ENCODE measurements around the gene NLGN1. TPM values are rescaled to one million over a fixed set of nuclear protein-coding genes. Genes with fewer than 3 reads are reported as not detected.

The NLGN1 gene
- polyA plus RNA-seq, 4 donors, result 0.92 to 1.8 TPM; not detected in 2

- peaks cover 0 to 47% (median 2%) of the 10 kb centered on the region in 3 donors for H3K27me3 ChIP-seq (ENCODE audit: control insufficient read depth in 3 of 3, insufficient read depth in 3 of 3, low read length in 3 of 3)
- H3K4me3 ChIP-seq (ENCODE audit: low read depth in 1 of 3, low read length in 3 of 3), result peak overlapping the region; percentile 51 to 64 (median 54)
- no peaks in the 10 kb centered on the region for H3K36me3 ChIP-seq (ENCODE audit: control insufficient read depth in 3 of 3, insufficient read depth in 2 of 3, low read depth in 1 of 3, low read length in 3 of 3)
- DNase-seq, result peak; percentile 48 to 74
- FAIRE-seq, result no peak
- peaks cover 0 to 1% (median 0%) of the 10 kb centered on the region in 3 donors for H3K4me1 ChIP-seq (ENCODE audit: control insufficient read depth in 3 of 3, insufficient read depth in 2 of 3, low read depth in 1 of 3, low read length in 2 of 3)
- 1 to 2% (median 1%) methylated on average over 63 to 71 of the region's 71 CpGs for WGBS, 3 donors
- H3K27ac ChIP-seq (ENCODE audit: low read depth in 1 of 3, low read length in 2 of 3), result peak overlapping the region in 2 of 3 donors; percentile 54 to 80
- H3K9me3 ChIP-seq (ENCODE audit: control insufficient read depth in 2 of 2, insufficient read depth in 1 of 2, low read depth in 1 of 2, low read length in 1 of 2), result no peaks in the 10 kb centered on the region
These were observed 1.9 kb upstream of the NLGN1 start for GRCh38 chr3:173395412-173396181.

- Histone ChIP-seq H3K27me3 (ENCODE audit: control insufficient read depth in 3 of 3, insufficient read depth in 3 of 3, low read length in 3 of 3) (peaks cover 0 to 51% (median 2%) of the 10 kb centered on the region in 3 donors), H3K4me1 (ENCODE audit: control insufficient read depth in 3 of 3, insufficient read depth in 2 of 3, low read depth in 1 of 3, low read length in 2 of 3) (peaks cover 0 to 1% (median 0%) of the 10 kb centered on the region in 3 donors), H3K36me3 (ENCODE audit: control insufficient read depth in 3 of 3, insufficient read depth in 2 of 3, low read depth in 1 of 3, low read length in 3 of 3) (no peaks in the 10 kb centered on the region), H3K4me3 (ENCODE audit: low read depth in 1 of 3, low read length in 3 of 3) (peak overlapping the region in 2 of 3 donors; percentile 54 to 64), H3K9me3 (ENCODE audit: control insufficient read depth in 2 of 2, insufficient read depth in 1 of 2, low read depth in 1 of 2, low read length in 1 of 2) (no peaks in the 10 kb centered on the region), H3K27ac (ENCODE audit: low read depth in 1 of 3, low read length in 2 of 3) (peak overlapping the region in 1 of 3 donors; percentile 35)
- WGBS, 3 donors, result 1 to 2% (median 2%) methylated on average over 29 of the region's 29 CpGs
- DNase-seq (peak in 1 of 2 donors; percentile 30), FAIRE-seq (no peak)
These were observed 1.1 kb upstream of the NLGN1 start for GRCh38 chr3:173396191-173397041.

GRCh38 chr3:173398111-173398479 is 551 bp downstream of the NLGN1 start:
- Histone ChIP-seq H3K27ac (ENCODE audit: low read depth in 1 of 3, low read length in 2 of 3) (peak overlapping the region in 2 of 3 donors; percentile 43 to 71), H3K36me3 (ENCODE audit: control insufficient read depth in 3 of 3, insufficient read depth in 2 of 3, low read depth in 1 of 3, low read length in 3 of 3) (no peaks in the 10 kb centered on the region), H3K4me1 (ENCODE audit: control insufficient read depth in 3 of 3, insufficient read depth in 2 of 3, low read depth in 1 of 3, low read length in 2 of 3) (peaks cover 0 to 1% (median 0%) of the 10 kb centered on the region in 3 donors), H3K9me3 (ENCODE audit: control insufficient read depth in 2 of 2, insufficient read depth in 1 of 2, low read depth in 1 of 2, low read length in 1 of 2) (no peaks in the 10 kb centered on the region), H3K4me3 (ENCODE audit: low read depth in 1 of 3, low read length in 3 of 3) (peak overlapping the region in 2 of 3 donors; percentile 18 to 55), H3K27me3 (ENCODE audit: control insufficient read depth in 3 of 3, insufficient read depth in 3 of 3, low read length in 3 of 3) (peaks cover 0 to 51% (median 2%) of the 10 kb centered on the region in 3 donors)
- WGBS, 3 donors, result 7 to 15% (median 10%) methylated on average over 15 of the region's 15 CpGs
- FAIRE-seq (no peak), DNase-seq (no peak)

- FAIRE-seq (no peak), DNase-seq (no peak)
- Histone ChIP-seq H3K36me3 (ENCODE audit: control insufficient read depth in 3 of 3, insufficient read depth in 2 of 3, low read depth in 1 of 3, low read length in 3 of 3) (no peaks in the 10 kb centered on the region), H3K27me3 (ENCODE audit: control insufficient read depth in 3 of 3, insufficient read depth in 3 of 3, low read length in 3 of 3) (peaks cover 0 to 47% (median 2%) of the 10 kb centered on the region in 3 donors), H3K4me1 (ENCODE audit: control insufficient read depth in 3 of 3, insufficient read depth in 2 of 3, low read depth in 1 of 3, low read length in 2 of 3) (peaks cover 0 to 1% (median 0%) of the 10 kb centered on the region in 3 donors), H3K27ac (ENCODE audit: low read depth in 1 of 3, low read length in 2 of 3) (no peak overlapping the region), H3K9me3 (ENCODE audit: control insufficient read depth in 2 of 2, insufficient read depth in 1 of 2, low read depth in 1 of 2, low read length in 1 of 2) (no peaks in the 10 kb centered on the region), H3K4me3 (ENCODE audit: low read depth in 1 of 3, low read length in 3 of 3) (no peak overlapping the region)
- WGBS, 3 donors, result 28 to 53% (median 40%) methylated on average over 1 of the region's 1 CpG
These were observed 1.5 kb downstream of the NLGN1 start for GRCh38 chr3:173399044-173399443.

- WGBS, 3 donors, result 44 to 79% (median 56%) methylated on average over 3 of the region's 3 CpGs
- no peak for FAIRE-seq
These were observed 3.8 kb downstream of the NLGN1 start for GRCh38 chr3:173401369-173401768.

GRCh38 chr3:173402656-173403055 is 5.1 kb downstream of the NLGN1 start:
- Histone ChIP-seq H3K27ac (ENCODE audit: low read depth in 1 of 3, low read length in 2 of 3) (no peak overlapping the region), H3K4me3 (ENCODE audit: low read depth in 1 of 3, low read length in 3 of 3) (no peak overlapping the region), H3K9me3 (ENCODE audit: control insufficient read depth in 2 of 2, insufficient read depth in 1 of 2, low read depth in 1 of 2, low read length in 1 of 2) (no peaks in the 10 kb centered on the region), H3K36me3 (ENCODE audit: control insufficient read depth in 3 of 3, insufficient read depth in 2 of 3, low read depth in 1 of 3, low read length in 3 of 3) (no peaks in the 10 kb centered on the region), H3K27me3 (ENCODE audit: control insufficient read depth in 3 of 3, insufficient read depth in 3 of 3, low read length in 3 of 3) (peaks cover 0 to 19% (median 2%) of the 10 kb centered on the region in 3 donors), H3K4me1 (ENCODE audit: control insufficient read depth in 3 of 3, insufficient read depth in 2 of 3, low read depth in 1 of 3, low read length in 2 of 3) (no peaks in the 10 kb centered on the region)
- DNase-seq, result no peak
- FAIRE-seq, result no peak
- WGBS, 3 donors, result 62 to 65% (median 63%) methylated on average over 2 of the region's 2 CpGs

More at GRCh38 chr3:173401369-173401768, 3.8 kb downstream of the NLGN1 start:
- H3K36me3 ChIP-seq (ENCODE audit: control insufficient read depth in 3 of 3, insufficient read depth in 2 of 3, low read depth in 1 of 3, low read length in 3 of 3), result no peaks in the 10 kb centered on the region
- H3K4me1 ChIP-seq (ENCODE audit: control insufficient read depth in 3 of 3, insufficient read depth in 2 of 3, low read depth in 1 of 3, low read length in 2 of 3), result no peaks in the 10 kb centered on the region
- H3K4me3 ChIP-seq (ENCODE audit: low read depth in 1 of 3, low read length in 3 of 3), result no peak overlapping the region
- no peaks in the 10 kb centered on the region for H3K9me3 ChIP-seq (ENCODE audit: control insufficient read depth in 2 of 2, insufficient read depth in 1 of 2, low read depth in 1 of 2, low read length in 1 of 2)
- H3K27ac ChIP-seq (ENCODE audit: low read depth in 1 of 3, low read length in 2 of 3), result no peak overlapping the region
- DNase-seq, result no peak
- peaks cover 0 to 31% (median 2%) of the 10 kb centered on the region in 3 donors for H3K27me3 ChIP-seq (ENCODE audit: control insufficient read depth in 3 of 3, insufficient read depth in 3 of 3, low read length in 3 of 3)

GRCh38 chr3:173403376-173403775 is 5.8 kb downstream of the NLGN1 start:
- Histone ChIP-seq H3K4me1 (ENCODE audit: control insufficient read depth in 3 of 3, insufficient read depth in 2 of 3, low read depth in 1 of 3, low read length in 2 of 3) (no peaks in the 10 kb centered on the region), H3K9me3 (ENCODE audit: control insufficient read depth in 2 of 2, insufficient read depth in 1 of 2, low read depth in 1 of 2, low read length in 1 of 2) (no peaks in the 10 kb centered on the region), H3K4me3 (ENCODE audit: low read depth in 1 of 3, low read length in 3 of 3) (no peak overlapping the region), H3K27me3 (ENCODE audit: control insufficient read depth in 3 of 3, insufficient read depth in 3 of 3, low read length in 3 of 3) (peaks cover 0 to 12% (median 0%) of the 10 kb centered on the region in 3 donors), H3K27ac (ENCODE audit: low read depth in 1 of 3, low read length in 2 of 3) (no peak overlapping the region), H3K36me3 (ENCODE audit: control insufficient read depth in 3 of 3, insufficient read depth in 2 of 3, low read depth in 1 of 3, low read length in 3 of 3) (no peaks in the 10 kb centered on the region)
- no peak for DNase-seq
- no peak for FAIRE-seq
- 54 to 60% (median 54%) methylated on average over 1 of the region's 1 CpG for WGBS, 3 donors

GRCh38 chr3:173404156-173404555 is 6.6 kb downstream of the NLGN1 start:
- DNase-seq (no peak), FAIRE-seq (no peak)
- WGBS, 3 donors, result 58 to 91% (median 61%) methylated on average over 1 of the region's 1 CpG
- no peaks in the 10 kb centered on the region for H3K36me3 ChIP-seq (ENCODE audit: control insufficient read depth in 3 of 3, insufficient read depth in 2 of 3, low read depth in 1 of 3, low read length in 3 of 3)
- H3K4me3 ChIP-seq (ENCODE audit: low read depth in 1 of 3, low read length in 3 of 3), result no peak overlapping the region
- H3K9me3 ChIP-seq (ENCODE audit: control insufficient read depth in 2 of 2, insufficient read depth in 1 of 2, low read depth in 1 of 2, low read length in 1 of 2), result no peaks in the 10 kb centered on the region
- no peak overlapping the region for H3K27ac ChIP-seq (ENCODE audit: low read depth in 1 of 3, low read length in 2 of 3)
- H3K4me1 ChIP-seq (ENCODE audit: control insufficient read depth in 3 of 3, insufficient read depth in 2 of 3, low read depth in 1 of 3, low read length in 2 of 3), result no peaks in the 10 kb centered on the region
- peaks cover 0 to 7% (median 0%) of the 10 kb centered on the region in 3 donors for H3K27me3 ChIP-seq (ENCODE audit: control insufficient read depth in 3 of 3, insufficient read depth in 3 of 3, low read length in 3 of 3)
